B cell (primary cell): ENCODE results near the gene PDIA4. TPM values are rescaled to one million over a fixed set of nuclear protein-coding genes. Genes with fewer than 3 reads are reported as not detected.

Source experiments
- ATAC-seq: fragments of 200-7000 bp; cut with Tn5 transposase; one replicate; pipeline ENCODE4 v1.10.0; 2021; ENCODE audit warnings: low read depth, mild to moderate bottlenecking, moderate number of reproducible peaks, moderate library complexity
- CTCF ChIA-PET: fragments of 350-600 bp; sonication (Branson Sonifier 250); formaldehyde crosslinking; loops from one replicate; lab custom pipeline; 2021; ENCODE audit warnings: antibody characterized with exemption, inconsistent platforms; lab: Charles Lee
- POLR2A ChIA-PET: fragments of 350-600 bp; sonication (Branson Sonifier 250); formaldehyde crosslinking; loops from one replicate; lab custom pipeline; 2021; ENCODE audit warnings: antibody characterized with exemption; lab: Charles Lee
- DNase-seq: peaks from one replicate; pipeline ENCODE4 v3.0.0; 2013
- H2AFZ ChIP-seq: 2 replicates; pipeline ENCODE4 v1.6.1; 2012; ENCODE audit warnings: mild to moderate bottlenecking, low read depth, low read length; ENCODE audit not compliant: insufficient read depth, poor library complexity, severe bottlenecking
- H3K27ac ChIP-seq, 2 donors: 1 replicate in 1 of 2; 2 replicates in 1 of 2; pipeline ENCODE4 v1.5.1; 2012 to 2013; ENCODE audit warnings: low read length in 2 of 2, mild to moderate bottlenecking in 2 of 2, moderate library complexity in 1 of 2
- H3K27me3 ChIP-seq, 4 experiments: fragments of 200-600 bp in 1 of 4; sonication (generic) in 1 of 4; replicated peaks in 1 of 4; 1 replicate in 2 of 4; 2 replicates in 2 of 4; pipeline versions ENCODE4 v1.6.1 to v1.7.0; 2013 to 2016; ENCODE audit warnings: low read length in 3 of 4, mild to moderate bottlenecking in 2 of 4, mixed read lengths in 1 of 4, moderate library complexity in 1 of 4; ENCODE audit not compliant: insufficient read depth in 4 of 4, control insufficient read depth in 3 of 4; ENCODE audit errors: control extremely low read depth in 1 of 4
- H3K36me3 ChIP-seq, 2 experiments: replicated peaks in 1 of 2; 1 replicate in 1 of 2; 2 replicates in 1 of 2; pipeline versions ENCODE4 v1.6.1 to v1.7.1; 2013; ENCODE audit warnings: low read length in 1 of 2; ENCODE audit not compliant: insufficient read depth in 2 of 2, control insufficient read depth in 1 of 2; ENCODE audit errors: control extremely low read depth in 1 of 2, extremely low read depth in 1 of 2
- H3K4me1 ChIP-seq, 2 donors: fragments of 200-600 bp in 1 of 2; sonication (generic) in 1 of 2; 1 replicate in 1 of 2; 2 replicates in 1 of 2; pipeline versions ENCODE4 v1.5.1 to v1.6.1; 2013 to 2017; ENCODE audit warnings: low read length in 2 of 2; ENCODE audit not compliant: control insufficient read depth in 2 of 2, insufficient read depth in 2 of 2
- H3K4me2 ChIP-seq: replicated peaks from 2 replicates; pipeline ENCODE3; 2012; ENCODE audit warnings: mild to moderate bottlenecking, low read depth, low read length; ENCODE audit not compliant: poor library complexity, severe bottlenecking
- H3K4me3 ChIP-seq, 5 experiments: fragments of 200-600 bp in 1 of 5; sonication (generic) in 1 of 5; 1 replicate in 3 of 5; 2 replicates in 2 of 5; pipeline versions ENCODE4 v1.5.1 to v1.7.0; 2011 to 2016; ENCODE audit warnings: low read length in 4 of 5, mild to moderate bottlenecking in 4 of 5, low read depth in 2 of 5, control low read depth in 1 of 5, moderate library complexity in 1 of 5; ENCODE audit not compliant: insufficient read depth in 1 of 5; ENCODE audit errors: control extremely low read depth in 1 of 5, extremely low read depth in 1 of 5
- H3K79me2 ChIP-seq: fragments of 200-600 bp; sonication (generic); one replicate; pipeline ENCODE4 v1.6.0; 2016; ENCODE audit warnings: low read length; ENCODE audit not compliant: control insufficient read depth, insufficient read depth
- H3K9ac ChIP-seq: fragments of 200-600 bp; sonication (generic); 2 replicates; pipeline ENCODE4 v1.6.1; 2017; ENCODE audit warnings: mild to moderate bottlenecking, low read length, moderate library complexity
- H3K9me3 ChIP-seq, 3 donors: one replicate each; pipeline versions ENCODE4 v1.6.1 to v1.7.1; 2013; ENCODE audit warnings: low read length in 2 of 3; ENCODE audit not compliant: control insufficient read depth in 2 of 3, insufficient read depth in 1 of 3; ENCODE audit errors: control extremely low read depth in 1 of 3
- H4K20me1 ChIP-seq: 2 replicates; pipeline ENCODE4 v1.6.0; 2012; ENCODE audit warnings: mild to moderate bottlenecking, low read length; ENCODE audit not compliant: insufficient read depth, control insufficient read depth, poor library complexity, severe bottlenecking
- H3K27ac Mint-ChIP-seq: one replicate; pipeline ENCODE4 v1.8.0; 2021; ENCODE audit warnings: mixed read lengths
- H3K27me3 Mint-ChIP-seq: one replicate; pipeline ENCODE4 v1.8.0; 2021; ENCODE audit warnings: mixed read lengths
- H3K4me1 Mint-ChIP-seq: one replicate; pipeline ENCODE4 v1.8.0; 2021; ENCODE audit warnings: mixed read lengths
- H3K4me3 Mint-ChIP-seq: one replicate; pipeline ENCODE4 v1.8.0; 2021; ENCODE audit warnings: mixed read lengths
- H3K9me3 Mint-ChIP-seq: one replicate; pipeline ENCODE4 v1.8.0; 2022; ENCODE audit warnings: mixed read lengths; ENCODE audit not compliant: insufficient read depth
- EZH2 ChIP-seq: IDR thresholded peaks from 2 replicates; pipeline ENCODE4 v1.6.1; 2012; ENCODE audit warnings: borderline replicate concordance, low read depth, mild to moderate bottlenecking, moderate library complexity, low read length; ENCODE audit not compliant: insufficient read depth, poor library complexity, severe bottlenecking
- WGBS: methylation state at CpG from one replicate; pipeline ENCODE4 v1.1.5; 2013; ENCODE audit warnings: missing lambda C conversion rate; ENCODE audit not compliant: insufficient coverage; 5-methylcytosine and 5-hydroxymethylcytosine counted together
- intact Hi-C: fragments of 100-400 bp; cut with micrococcal nuclease; formaldehyde crosslinking; loops from one replicate; pipeline ENCODE4 v1.10.0; 2022
- polyA plus RNA-seq: library from polyadenylated mRNA; depleted of rRNA; stranded (reverse); fragments of >200 nt; gene quantifications from 2 replicates; pipeline ENCODE4 v1.2.3, GENCODE V29; 2012
- total RNA-seq, 2 donors: library from RNA; stranded (reverse); fragments of 120-200 nt in 1 of 2; gene quantifications; 1 replicate in 1 of 2; 2 replicates in 1 of 2; pipeline versions ENCODE4 v1.2.3 to v1.2.4, GENCODE V29; 2013 to 2022
- TF ChIP-seq, protein P1 (sequence below): fragments of 200-600 bp; IDR thresholded peaks from one replicate; pipeline ENCODE4 v1.8.0; 2022; ENCODE audit warnings: antibody characterized with exemption, mild to moderate bottlenecking

The PDIA4 gene
- total and polyA plus RNA-seq, 2 donors (not counting 1 experiment from before 2014, with no cell fraction given): 31.6 to 34.7 TPM

DNA sequence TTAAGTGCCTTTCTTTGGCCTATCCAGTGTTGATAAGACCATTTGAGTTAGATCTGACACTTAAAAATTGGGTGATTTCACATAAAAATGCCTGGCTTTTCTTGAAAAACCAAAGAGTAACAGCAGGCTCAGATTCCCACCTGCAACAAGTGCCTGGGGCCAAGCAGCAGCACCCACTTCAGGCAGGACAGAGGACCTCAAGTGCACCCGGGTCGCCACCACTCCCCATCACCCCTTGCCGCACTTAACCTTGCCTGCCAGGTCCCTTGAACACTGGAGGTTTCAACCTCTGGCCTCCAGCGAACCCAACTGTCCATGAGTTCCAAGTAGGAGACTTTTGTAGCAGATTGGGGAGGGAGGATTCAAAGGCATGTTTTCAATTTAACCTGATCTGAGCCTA, 30.8 kb downstream of the PDIA4 start:
- Histone ChIP-seq H3K4me3 (no peak overlapping the region), H3K4me2 (no peak overlapping the region), H2AFZ (no peak overlapping the region), H3K27ac (no peak overlapping the region), H3K36me3 (no peaks in the 10 kb centered on the region), H3K27me3 (no peaks in the 10 kb centered on the region), H3K9ac (no peak overlapping the region), H3K9me3 (no peaks in the 10 kb centered on the region), H3K79me2 (no peaks in the 10 kb centered on the region), H4K20me1 (no peaks in the 10 kb centered on the region), H3K4me1 (no peaks in the 10 kb centered on the region)
- ATAC-seq (no peak), DNase-seq (no peak)
- H3K9me3 Mint-ChIP-seq: no peaks in the 10 kb centered on the region
- H3K4me1 Mint-ChIP-seq: no peaks in the 10 kb centered on the region
- no peak for TF ChIP-seq EZH2
- TF ChIP-seq, protein P1, sequence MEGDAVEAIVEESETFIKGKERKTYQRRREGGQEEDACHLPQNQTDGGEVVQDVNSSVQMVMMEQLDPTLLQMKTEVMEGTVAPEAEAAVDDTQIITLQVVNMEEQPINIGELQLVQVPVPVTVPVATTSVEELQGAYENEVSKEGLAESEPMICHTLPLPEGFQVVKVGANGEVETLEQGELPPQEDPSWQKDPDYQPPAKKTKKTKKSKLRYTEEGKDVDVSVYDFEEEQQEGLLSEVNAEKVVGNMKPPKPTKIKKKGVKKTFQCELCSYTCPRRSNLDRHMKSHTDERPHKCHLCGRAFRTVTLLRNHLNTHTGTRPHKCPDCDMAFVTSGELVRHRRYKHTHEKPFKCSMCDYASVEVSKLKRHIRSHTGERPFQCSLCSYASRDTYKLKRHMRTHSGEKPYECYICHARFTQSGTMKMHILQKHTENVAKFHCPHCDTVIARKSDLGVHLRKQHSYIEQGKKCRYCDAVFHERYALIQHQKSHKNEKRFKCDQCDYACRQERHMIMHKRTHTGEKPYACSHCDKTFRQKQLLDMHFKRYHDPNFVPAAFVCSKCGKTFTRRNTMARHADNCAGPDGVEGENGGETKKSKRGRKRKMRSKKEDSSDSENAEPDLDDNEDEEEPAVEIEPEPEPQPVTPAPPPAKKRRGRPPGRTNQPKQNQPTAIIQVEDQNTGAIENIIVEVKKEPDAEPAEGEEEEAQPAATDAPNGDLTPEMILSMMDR: no peak
- H3K27ac Mint-ChIP-seq: no peak overlapping the region
- no peak overlapping the region for H3K4me3 Mint-ChIP-seq
- ChIA-PET CTCF (no interaction called here), POLR2A (no interaction called here)
- H3K27me3 Mint-ChIP-seq: no peaks in the 10 kb centered on the region
- 85% methylated on average over 2 of the region's 4 CpGs for WGBS
- intact Hi-C loops: no loop called here

DNA sequence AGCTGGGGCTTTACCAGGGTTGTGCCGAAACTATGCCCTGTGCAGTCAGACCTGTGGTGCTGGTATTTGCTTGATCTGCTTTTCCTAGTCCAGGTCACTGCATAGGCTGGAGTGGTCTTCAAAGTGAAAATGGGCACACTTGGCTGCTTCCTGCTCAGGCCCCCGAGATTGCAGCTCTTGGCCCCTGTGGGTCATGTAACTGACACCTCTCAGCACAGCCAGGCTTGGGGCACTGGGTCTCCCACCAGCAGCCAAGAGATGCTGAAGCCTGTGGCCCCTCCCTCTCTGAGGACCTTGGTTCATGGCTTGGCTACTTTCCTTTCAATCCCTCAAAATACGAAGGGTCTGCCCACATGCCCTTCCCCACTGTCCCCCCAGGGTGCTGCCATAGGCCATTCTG, 33.7 kb downstream of the PDIA4 start:
- no peak overlapping the region for H3K27ac Mint-ChIP-seq
- H3K9me3 Mint-ChIP-seq: peaks cover 2% of the 10 kb centered on the region
- Histone ChIP-seq H3K4me2 (no peak overlapping the region), H3K9me3 (no peaks in the 10 kb centered on the region), H3K27ac (no peak overlapping the region), H3K9ac (no peak overlapping the region), H3K36me3 (no peaks in the 10 kb centered on the region), H3K79me2 (no peaks in the 10 kb centered on the region), H2AFZ (no peak overlapping the region), H3K4me1 (no peaks in the 10 kb centered on the region), H3K27me3 (no peaks in the 10 kb centered on the region), H4K20me1 (no peaks in the 10 kb centered on the region), H3K4me3 (no peak overlapping the region)
- H3K4me1 Mint-ChIP-seq: no peaks in the 10 kb centered on the region
- POLR2A ChIA-PET: no interaction called here
- TF ChIP-seq, protein P1: no peak
- TF ChIP-seq EZH2: no peak
- WGBS: 71% methylated on average over 2 of the region's 3 CpGs
- DNase-seq (no peak), ATAC-seq (no peak)
- intact Hi-C loops: no loop called here
- H3K4me3 Mint-ChIP-seq: no peak overlapping the region
- H3K27me3 Mint-ChIP-seq: no peaks in the 10 kb centered on the region
- CTCF ChIA-PET: interaction anchor here (2.6 kb wide), 1 partner anchor 11 kb away, joined by 11 read pairs; no protein-coding TSS in a partner anchor
